NOMO-1 (cell line): ENCODE data around the gene SIRT2.
"Not testable (repeated sequence)": the region's sequence is repeated elsewhere in the genome, so short reads cannot be mapped to it uniquely, and the experiment has no call there.

ENCODE experiments used
- DNase-seq, 2 experiments: peaks; one replicate each; lab custom pipeline; 2025; ENCODE audit not compliant: unreplicated experiment in 2 of 2; lab: John Stamatoyannopoulos, UW

SIRT2 gene

DNA sequence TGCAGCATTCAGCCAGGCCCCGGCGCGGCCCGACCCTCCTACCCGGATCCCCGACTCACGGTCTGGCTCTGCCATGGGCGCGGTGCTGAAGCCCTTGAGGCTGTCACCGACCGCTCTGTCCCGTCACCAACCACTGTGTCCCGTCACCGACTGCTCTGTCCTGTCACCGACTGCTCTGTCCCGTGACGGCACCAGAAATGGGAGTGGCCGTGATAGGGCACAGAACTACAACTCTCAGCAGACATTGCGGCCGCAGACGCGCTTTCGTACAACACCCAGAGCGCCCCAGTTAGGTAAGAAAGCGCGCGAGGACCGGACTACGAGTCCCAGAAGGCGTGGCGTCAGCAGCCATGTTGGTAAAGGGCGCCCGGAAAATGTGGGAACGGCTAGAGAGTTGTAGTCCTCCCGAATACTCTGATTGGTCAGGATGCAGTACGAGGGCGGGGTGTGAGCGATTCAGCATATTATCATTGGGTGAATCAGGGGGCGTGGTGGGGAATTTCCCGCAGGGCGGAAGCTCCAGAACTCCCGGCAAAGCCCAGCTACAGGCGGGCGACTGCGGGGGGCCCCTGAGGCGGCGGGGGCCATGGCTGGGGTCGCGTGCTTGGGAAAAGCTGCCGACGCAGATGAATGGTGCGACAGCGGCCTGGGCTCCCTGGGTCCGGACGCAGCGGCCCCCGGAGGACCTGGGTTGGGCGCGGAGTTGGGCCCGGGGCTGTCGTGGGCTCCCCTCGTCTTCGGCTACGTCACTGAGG is at the start of gene SIRT2, which contains the start of gene NFKBIB:
Gene SIRT2 (minus strand): TSS at position 172 of the 755 bp plus-strand sequence. CDS start 97 bp downstream, at position 75.
Gene NFKBIB (plus strand): TSS at position 523 of the 755 bp plus-strand sequence. CDS start 64 bp downstream, at position 587.
- peak; percentile 99 to 100 for DNase-seq

DNA sequence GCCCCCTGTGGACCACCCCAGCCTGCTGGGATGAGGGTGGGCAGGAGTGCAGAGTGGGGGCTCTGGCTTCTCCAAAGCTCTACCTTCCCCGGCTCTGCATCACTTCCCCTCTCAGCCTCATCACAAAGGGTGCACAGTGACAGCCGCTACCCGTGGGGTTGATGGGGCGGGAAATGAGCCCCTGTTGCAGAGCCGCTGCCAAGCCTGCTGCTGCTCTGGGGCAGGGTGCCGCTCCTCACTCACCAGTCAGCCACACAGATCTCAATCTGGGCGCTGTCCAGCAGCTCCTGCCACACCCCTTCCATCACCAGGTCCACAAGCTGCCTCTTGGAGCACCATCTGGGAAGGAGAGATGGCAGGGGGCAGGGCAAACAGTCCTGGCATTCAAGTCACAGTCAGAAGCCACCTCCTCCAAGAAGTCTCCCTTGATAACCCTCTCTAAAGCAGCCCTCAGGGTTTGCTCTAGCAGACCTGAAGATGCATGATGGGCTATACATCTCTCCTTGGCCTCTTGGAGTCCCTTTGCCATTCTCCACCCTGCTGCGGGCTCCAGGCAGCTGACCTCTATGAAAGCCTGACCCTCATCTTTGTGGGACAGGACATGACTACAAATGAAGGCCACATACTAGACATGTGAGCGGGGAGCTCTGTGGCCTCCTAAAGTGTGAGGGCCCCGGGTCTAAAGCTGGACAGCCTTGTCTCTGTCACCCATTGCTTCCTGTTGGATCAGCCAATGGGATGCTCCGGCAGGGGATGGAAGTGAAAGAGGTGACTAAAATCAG is 47.0 kb upstream of the SIRT2 start:
- no peak for DNase-seq

DNA sequence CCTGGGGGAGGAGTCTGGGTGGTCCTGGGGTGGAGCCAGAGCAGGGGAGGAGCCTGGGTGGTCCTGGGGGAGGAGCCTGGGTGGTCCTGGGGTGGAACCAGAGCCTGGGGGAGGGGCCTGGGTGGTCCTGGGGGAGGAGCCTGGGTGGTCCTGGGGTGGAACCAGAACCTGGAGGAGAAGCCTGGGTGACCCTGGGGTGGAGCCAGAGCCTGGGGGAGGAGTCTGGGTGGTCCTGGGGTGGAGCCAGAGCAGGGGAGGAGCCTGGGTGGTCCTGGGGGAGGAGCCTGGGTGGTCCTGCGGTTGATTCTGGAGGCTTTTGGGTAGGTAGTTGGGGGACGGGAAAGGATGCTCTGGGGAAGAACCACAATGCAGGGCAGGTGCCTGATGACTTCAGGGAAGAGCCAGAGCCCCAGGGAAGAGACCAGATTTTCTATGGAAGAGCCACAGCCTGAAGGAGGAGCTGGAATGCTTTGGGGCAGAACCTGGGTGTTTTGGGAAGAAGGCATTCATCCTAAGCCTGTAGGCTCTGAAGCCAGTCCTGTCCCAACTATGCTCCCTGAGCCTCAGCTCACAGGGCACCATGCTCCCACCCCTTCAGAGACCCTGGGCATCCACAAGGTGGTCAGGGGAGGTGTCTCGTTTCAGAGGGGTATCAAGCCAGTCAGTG is 46.3 kb upstream of the SIRT2 start:
- DNase-seq, result no peak

DNA sequence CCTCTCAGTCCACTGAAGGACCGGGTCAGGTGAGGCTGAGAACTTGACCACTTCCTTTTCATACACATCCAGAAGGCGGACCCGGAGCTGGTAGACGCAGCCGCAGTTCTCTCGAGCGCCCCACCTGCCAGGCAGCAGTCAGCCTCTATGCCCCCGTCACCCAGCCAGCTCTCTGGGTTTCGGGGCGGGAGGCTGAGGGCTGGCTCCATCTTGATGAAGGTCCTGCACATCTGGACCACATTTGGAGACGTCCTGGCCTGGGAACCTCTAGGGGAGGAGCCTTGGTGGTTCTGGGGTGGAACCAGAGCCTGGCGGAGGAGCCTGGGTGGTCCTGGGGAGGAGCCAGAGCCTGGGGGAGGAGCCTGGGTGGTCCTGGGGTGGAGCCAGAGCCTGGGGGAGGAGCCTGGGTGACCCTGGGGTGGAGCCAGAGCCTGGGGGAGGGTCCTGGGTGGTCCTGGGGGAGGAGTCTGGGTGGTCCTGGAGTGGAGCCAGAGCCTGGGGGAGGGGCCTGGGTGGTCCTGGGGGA is 45.6 kb upstream of the SIRT2 start:
- no peak for DNase-seq

DNA sequence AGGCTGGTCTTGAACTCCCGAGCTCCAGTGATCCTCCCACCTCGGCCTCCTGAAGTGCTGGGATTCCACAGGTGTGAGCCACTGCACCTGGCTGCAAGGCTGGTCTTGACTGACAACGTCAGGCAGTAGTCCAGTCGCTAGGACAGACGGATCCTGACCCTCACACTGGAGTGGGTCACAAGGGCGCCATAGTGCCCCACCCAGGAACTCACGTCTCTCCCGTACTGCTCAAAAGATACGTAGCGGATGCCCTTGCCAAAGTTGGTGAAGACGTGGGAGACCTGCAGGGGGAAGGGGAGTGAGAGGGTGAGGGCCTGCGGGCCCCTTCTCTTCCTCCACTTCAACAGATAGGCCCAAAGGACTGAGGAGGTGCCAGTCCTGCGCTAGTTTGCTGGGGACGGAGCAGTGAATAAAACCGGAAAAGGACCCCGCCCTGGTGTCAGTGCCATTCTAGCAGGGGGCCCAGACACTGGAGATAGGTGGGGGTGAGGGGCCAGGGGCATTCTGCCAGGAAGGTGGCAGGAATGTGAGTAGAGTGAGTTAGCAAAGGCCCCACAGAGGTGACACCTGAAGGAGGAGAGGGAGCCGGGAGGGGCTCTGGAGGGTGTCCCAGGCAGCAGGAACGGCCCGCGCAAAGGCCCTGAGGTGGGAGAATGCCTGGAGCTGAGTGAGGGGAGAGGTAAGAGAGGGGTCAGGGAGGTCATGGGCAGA is 43.2 kb upstream of the SIRT2 start:
- DNase-seq, result no peak

DNA sequence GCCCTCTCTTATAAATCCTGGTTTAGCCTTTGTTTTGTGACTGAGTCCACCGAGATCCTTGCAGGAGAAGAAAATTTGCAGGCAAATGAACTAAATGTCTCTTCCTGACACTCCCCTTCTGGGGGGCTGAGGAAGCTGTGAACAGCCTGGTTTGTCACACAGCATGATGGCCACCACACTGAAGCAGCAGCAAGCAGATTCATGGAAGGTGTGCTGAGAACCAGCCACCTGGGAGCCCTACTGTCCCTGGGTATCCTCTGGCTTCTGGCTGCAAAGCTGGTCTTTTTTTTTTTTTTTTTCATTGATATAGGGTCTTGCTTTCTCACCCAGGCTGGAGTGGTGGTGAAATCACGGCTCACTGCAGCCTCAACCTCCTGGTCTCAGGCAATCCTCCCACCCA is 42.6 kb upstream of the SIRT2 start:
- DNase-seq, result no peak

DNA sequence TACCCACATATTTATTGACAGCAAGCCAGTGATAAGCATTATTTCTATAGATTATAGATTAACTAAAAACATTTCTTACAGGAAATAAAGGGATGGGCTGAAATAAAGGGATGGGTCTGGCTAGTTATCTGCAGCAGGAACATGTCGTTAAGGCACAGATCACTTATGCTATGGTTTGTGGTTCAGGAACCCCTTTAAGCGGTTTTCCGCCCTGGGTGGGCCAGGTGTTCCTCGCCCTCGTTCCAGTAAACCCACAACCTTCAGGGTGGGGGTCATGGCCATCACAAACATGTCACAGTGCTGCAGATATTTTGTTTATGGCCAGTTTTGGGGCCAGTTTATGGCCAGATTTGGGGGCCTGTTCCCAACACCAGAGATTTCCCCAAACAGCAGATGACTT is 42.0 kb upstream of the SIRT2 start:
- not testable (repeated sequence) for DNase-seq

DNA sequence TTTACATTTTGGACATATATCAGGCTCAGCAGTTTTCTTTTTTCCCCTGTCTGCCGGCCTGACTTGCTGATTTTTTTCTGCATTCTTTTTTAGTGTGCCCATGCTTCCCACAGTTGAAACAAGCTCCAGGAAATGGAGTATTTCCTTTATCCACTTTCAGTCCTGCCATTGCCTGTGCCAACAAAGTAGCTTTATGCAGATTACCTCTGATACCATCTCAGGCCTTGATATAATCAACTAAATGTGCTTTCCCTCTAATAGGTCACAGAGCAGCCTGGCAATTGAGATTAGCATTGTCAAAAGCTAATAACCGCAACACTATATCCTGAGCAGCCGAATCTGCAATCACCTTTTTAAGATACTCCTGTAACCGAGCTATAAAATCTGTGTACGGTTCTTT is 40.5 kb upstream of the SIRT2 start:
- no peak for DNase-seq

DNA sequence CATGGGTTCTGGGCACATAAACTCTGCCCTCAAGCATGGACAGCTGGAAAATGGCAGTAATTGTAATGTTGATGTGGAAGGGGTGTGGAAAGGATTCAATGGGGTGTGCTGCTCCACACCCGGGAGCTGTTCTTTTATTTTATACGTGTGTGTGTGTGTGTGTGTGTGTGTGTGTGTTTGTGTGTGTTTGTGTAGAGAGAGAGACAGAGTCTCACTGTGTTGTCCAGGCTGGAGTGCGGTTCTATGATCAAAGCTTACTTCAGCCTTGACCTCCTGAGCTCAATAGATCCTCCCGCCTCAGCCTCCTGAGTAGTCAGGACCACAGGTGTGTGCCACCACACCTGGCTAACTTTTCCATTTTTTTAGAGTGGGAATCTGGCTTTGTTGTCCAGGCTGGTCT is 34.1 kb upstream of the SIRT2 start:
- DNase-seq, result no peak

DNA sequence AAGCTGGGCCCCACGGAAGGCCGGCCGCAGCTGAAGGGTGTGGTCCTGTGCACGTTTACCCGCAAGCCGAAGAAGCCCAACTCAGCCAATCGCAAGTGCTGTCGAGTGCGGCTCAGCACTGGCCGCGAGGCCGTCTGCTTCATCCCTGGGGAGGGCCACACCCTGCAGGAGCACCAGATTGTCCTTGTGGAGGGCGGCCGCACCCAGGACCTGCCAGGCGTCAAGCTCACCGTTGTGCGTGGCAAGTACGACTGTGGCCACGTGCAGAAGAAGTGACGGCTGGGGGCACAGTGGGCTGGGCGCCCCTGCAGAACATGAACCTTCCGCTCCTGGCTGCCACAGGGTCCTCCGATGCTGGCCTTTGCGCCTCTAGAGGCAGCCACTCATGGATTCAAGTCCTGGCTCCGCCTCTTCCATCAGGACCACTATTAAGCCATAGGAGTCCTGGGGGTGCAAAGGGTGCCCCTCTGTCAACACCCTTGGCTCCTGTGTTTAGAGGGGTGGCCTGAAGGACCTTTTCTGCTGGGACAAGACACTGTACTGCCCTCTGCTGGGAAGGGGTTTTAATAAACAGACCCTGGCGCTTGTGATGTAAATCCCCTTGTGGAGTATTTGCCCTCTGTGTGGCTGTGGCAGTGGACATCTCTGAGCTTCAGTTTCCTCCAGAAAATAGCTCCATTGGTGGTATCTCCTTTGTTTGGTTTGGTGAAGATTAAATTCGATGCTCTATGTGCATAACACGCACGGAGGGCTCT is 33.2 kb upstream of the SIRT2 start:
- DNase-seq, result peak in 1 of 2 experiments; percentile 24

DNA sequence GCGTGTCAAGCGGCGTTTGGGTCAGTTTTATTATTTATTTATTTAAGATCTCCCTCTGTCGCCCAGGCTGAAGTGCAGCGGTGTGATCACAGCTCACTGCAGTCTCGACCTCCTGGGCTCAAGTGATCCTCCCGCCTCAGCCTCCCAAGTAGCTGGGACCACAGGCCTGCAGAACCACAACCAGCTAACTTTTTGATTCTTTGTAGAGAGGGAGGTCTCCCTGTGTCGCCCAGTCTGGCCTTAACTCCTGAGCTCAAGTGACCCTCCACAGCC is 32.0 kb upstream of the SIRT2 start:
- DNase-seq, result no peak

DNA sequence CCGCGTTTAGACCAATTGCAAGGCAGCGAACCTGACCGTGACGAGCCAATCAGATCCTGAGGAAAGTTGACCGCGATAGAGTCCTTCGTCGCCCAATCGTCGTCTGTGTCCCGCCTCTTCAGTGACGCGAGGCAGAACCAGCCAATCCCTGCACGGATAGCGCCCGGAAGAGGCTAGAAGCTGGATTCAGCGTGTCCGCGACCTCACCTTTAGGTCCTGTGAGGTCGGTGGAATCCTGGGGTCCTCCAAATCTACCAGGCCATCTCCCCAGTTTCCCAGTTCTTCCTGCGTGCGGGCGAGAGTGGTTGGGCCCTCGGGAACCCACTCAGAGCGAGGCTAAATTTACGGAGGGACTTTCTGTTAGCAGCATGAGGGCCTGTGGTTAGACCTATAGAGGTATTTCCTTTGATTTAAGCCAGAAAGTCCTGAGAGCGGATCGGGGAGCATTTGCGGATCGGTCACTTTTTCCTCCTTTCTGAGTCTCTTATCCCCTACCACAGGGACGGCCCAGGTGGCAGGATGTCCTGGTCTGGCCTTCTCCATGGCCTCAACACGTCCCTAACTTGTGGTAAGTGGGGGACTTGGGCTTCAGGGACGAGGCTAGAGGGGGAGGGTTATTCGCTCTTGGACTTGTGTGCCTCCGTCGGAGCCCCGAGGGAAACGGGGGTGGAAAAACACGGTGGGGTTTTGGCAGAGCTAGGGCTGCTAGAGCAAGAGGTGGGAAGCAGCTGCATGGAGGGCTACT is 31.5 kb upstream of the SIRT2 start, which contains the start of gene MRPS12:
Gene MRPS12 (plus strand): TSS at position 169 of the 745 bp plus-strand sequence. CDS start 351 bp downstream, at position 520.
- peak; percentile 97 to 99 for DNase-seq

DNA sequence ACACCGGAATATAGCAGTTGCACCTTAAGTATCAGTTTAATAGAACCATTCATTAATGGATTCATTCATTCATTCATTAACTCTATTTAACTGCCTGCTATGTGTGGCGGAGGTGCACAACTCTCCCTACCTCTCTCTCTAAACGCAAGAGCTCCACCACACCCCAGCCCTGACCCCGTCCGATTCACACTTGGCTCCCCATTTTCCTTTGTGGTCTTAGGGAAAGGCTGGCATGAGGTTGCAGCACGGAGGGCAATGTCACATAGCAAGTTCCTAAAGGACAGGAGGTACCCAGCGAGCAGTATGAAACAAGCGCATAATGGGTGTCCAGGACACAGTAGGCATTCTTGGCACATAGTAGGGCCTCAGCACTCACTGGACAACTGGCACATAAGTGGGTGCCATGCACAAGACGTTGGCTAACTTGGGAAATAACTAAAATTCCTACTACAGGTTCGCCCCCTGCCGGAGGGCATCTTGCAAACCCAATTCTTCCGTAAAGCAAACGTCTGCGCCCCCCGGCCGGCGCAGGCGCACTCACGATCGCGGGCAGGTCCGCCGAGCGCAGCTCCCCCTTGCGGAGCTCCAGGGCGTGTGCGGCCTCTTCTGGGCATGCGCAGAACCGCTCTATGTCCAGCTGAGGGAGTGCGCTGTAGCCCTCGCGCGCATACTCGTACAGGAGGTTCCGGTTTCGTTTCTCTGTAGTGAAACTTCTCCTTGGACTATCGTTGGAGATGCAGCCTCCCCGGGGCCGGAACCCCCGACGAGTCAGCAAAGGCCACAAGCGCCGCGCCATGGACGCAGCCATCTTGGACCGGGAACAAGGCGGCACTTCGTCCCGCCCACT is 30.7 kb upstream of the SIRT2 start, which contains the start of gene SARS2:
Gene SARS2 (minus strand): TSS at position 835 of the 847 bp plus-strand sequence. CDS start 27 bp downstream, at position 808.
- peak; percentile 95 to 96 for DNase-seq

DNA sequence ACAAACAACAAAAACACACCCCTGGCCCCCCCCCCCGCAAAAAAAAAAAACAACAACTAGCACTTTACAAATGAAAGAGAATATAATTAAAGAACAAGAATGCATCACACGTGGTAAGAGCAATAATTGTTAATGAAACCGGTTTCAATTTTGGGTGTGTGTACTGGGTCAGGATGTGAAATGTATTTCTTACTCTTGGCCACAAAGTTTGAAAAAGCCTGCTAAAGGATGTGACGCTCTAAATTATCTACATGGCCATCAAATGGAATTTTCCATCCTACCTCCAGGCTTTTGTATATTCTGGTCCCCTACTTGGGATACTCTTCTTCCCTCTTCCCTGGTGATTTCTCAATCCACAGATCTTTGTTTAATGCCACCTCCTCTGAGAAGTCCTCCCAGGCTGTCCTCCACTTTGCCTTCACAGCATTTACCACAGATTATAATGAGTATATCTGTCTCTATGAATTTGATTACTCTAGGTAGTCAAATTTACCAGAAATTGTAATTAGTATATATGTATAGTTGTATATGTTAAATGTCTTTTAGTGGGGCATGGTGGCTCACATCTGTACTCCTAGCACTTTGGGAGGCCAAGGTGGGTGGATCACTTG is 29.1 kb upstream of the SIRT2 start:
- no peak for DNase-seq

DNA sequence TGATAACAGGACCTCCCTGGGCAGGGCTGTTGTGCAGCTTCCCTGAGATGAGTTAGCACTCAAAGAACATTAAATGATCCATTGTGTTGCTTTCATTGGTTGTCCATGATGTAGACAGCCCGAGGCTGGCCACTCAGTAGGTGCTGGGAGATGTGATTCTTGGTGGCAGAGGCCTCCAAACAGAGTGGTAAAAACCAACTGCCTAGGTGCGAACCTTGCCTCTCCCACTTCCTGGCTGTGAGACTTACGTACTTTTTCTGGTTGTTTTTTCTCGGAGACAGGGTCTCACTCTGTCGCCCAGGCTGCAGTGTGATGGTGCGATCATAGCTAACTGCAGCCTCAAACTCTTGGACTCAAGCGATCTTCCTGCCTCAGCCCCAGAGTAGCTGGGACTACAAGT is 25.0 kb upstream of the SIRT2 start:
- no peak for DNase-seq

DNA sequence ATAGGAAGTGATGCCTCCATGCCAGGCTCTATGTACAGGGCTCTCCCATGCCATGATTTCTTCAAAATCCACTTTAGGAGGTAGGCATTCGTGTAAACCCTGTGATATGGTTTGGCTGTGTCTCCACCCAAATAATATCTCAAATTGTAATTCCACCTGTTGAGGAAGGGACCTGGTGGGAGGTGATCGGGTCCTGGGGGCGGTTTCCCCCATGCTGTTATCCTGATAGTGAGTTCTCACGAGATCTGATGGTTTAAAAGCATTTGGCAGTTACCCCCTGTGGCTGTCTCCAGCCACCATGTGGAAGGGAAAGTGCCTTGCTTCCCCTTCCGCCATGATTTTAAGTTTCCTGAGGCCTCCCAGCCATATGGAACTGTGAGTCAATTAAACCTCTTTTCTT is 23.1 kb upstream of the SIRT2 start:
- no peak for DNase-seq

DNA sequence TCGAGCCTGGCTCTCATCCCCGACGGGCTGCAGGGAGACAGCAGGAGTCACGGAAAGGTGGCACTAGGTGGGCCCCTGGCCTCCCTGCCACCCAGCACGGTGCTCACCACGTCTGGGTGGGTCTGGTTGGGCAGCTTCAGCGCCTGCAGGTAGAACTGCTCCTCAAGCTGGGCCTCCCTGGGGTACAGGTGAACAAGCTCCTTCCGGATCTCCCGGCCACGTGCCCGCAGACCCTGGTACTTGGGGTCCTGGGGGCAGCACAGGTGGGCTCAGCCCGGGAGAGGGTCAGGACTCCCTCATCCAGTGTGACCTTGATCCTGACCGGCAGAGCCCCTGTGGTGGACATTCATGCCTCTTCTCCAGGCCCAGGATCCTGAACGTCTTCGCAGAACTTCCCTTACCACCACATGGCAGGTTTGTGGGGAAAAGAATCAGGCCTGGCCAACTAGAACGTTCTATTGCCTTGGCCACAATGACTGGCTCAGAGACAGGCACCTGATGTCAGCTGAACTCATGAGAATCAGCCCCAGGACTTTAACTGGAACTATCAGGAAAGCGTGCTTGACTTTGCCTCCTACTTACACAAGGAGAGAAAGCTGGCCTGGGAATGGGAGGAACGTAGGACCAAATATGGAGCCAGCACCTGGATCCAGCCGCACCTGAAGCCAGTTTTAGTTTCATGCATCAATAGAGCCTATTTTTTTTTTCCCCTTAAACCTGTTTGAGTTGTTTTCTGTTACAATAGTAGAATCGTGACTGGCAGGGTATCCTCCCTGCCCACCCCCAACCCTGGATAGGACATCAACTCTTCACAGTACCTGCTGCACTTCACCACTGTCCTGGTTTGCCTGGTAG is 22.2 kb upstream of the SIRT2 start:
- DNase-seq, result no peak
